NK-92 treated with Interleukin-12 subunit alpha and Interleukin-12 subunit beta, amount 100 ng/mL, for 24 hours (cell line): Measurements from ENCODE around the gene HES1.
"Not testable (repeated sequence)": the region's sequence is repeated elsewhere in the genome, so short reads cannot be mapped to it uniquely, and the experiment has no call there.

Source experiments
- DNase-seq: peaks from one replicate; lab custom pipeline; 2025; lab: John Stamatoyannopoulos, UW

HES1 gene

DNA sequence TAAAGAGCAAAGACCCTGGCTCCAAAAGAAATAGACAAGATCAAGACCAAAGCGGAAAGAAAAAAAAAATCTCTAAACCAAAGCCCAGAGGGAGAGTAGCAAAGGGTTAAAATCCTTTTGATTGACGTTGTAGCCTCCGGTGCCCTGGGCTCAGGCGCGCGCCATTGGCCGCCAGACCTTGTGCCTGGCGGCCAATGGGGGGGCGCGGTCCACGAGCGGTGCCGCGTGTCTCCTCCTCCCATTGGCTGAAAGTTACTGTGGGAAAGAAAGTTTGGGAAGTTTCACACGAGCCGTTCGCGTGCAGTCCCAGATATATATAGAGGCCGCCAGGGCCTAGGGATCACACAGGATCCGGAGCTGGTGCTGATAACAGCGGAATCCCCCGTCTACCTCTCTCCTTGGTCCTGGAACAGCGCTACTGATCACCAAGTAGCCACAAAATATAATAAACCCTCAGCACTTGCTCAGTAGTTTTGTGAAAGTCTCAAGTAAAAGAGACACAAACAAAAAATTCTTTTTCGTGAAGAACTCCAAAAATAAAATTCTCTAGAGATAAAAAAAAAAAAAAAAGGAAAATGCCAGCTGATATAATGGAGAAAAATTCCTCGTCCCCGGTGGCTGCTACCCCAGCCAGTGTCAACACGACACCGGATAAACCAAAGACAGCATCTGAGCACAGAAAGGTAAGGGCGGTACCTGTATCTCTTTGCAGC lies at the start of gene HES1:
Gene HES1, plus strand, starts transcription at position 343 of the 713 bp plus-strand sequence. Its CDS starts 233 bp downstream, at position 576.
- DNase-seq = no peak

GRCh38 chr3:194086388-194087075 lies 49.4 kb upstream of the HES1 start:
- no peak for DNase-seq

GRCh38 chr3:194087280-194087679 lies 48.7 kb upstream of the HES1 start:
- no peak for DNase-seq

DNA sequence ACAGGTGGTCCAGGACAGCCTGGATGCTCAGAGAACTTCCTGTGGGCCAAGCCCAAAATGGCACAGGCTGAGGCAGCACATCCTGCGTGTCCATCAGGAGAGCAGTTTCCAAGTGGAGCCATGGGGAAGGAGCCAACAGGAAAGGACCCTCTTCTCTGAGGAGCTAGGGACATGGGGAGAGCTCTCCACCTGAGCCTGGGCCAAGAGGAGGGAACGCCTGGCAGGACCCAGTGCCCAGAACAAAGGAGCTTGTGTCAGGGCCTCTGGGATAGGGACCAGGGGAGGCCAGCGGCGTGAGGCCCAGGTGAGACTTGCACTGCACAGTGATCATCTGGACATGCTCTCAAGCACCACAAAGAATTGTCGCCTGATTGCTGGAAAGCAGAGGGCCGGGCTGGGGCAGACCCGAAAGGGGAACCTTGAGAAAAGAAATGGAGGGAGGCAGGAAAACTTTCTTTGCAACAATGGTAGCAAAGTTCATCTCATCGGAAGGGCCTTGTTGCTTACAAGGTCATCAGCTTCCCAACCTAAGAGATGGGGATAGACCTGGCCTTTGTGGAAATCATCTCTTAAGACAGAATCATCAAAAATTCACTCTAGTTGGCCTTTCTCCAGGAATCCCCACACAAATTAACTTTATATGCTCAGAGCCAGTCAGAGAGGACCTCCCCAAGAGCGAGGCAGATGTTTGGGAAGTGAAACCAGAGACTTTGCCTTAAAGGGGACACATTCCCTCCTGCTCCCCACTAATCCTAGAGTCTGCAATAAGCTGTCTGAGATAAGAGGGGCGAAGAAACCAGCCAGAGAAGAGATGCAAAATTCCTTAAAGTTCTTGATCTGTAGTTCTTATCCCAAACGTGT lies 47.7 kb upstream of the HES1 start:
- DNase-seq = no peak

DNA sequence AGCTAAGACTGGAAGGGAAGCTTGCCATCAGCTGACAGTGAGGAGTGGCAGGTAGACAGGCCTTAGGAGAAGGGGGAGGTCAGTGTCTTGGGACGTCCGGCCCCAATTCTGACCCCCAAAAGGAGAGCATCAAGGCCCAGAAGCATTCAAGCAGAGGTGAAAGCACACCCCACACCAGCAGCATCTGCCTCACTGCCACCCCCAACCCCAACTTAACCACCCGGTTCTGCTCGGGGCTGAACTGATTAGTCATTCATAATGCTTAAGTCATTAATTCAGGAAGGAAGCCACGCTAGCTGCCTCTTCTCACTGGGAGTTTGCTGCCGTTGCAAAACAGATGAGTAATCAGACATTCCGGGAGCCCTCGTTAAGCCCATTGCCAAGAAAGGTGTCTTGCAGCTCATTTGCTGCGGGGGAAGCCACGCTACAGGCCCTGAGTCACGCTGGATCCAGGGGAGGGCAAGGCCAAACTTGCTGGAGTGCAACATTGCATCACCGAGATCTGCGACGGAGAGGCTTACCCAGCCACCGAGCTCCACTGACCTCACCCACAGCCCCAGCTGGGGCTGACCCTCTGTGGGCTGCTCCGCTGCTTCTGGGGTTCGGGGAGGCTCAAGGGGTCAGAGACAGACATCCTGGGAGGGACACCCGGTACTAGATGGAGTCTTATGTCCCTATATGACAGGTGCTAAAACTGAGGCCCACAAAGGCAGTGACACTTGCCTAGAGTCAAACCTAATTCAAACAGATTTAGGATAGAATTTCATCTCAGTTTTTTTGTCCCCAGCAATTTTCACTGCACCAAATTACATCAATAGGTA lies 46.4 kb upstream of the HES1 start:
- DNase-seq = peak; percentile 66

DNA sequence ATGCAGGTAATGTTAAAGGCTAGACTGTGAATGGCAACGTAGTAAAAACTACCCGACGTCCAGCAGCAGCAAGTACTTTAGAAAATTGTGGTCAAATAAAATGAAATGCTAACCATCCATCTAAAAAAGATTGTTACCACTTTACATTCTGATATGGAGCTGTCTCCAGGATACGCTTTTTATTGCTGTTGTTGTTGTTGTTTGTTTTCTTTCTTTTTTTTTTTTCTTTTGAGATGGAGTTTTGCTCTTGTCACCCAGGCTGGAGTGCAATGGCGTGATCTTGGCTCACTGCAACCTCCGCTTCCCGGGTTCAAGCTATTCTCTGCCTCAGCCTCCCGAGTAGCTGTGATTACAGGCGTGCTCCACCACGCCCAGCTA lies 45.8 kb upstream of the HES1 start:
- DNase-seq = not testable (repeated sequence)

DNA sequence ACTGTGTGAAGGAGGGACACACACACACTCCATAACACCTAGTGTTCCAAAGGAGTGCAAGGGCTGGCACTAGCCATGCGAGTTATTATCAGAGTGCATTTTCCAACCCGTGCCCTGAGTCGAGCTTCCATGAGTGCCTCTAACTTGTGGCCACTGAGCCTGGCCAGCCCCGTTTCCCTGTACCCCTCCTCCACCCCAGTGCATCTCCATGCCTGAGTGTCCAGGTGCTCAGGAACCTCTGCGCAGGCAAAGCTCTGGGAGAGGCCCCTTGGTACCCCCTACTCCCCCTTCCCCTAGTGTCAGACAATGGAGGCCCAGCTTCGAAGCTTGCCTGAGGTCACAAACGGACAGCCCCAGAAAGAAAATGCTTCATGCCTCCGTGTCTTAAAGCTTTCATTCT lies 45.2 kb upstream of the HES1 start:
- DNase-seq = no peak

GRCh38 chr3:194091141-194091540 lies 44.8 kb upstream of the HES1 start:
- no peak for DNase-seq

- DNase-seq = not testable (repeated sequence)
Measured at GRCh38 chr3:194091897-194092296, 44.1 kb upstream of the HES1 start.

GRCh38 chr3:194092881-194093301 lies 43.1 kb upstream of the HES1 start:
- DNase-seq = no peak

- DNase-seq = no peak
Measured at GRCh38 chr3:194093842-194094241, 42.1 kb upstream of the HES1 start.

GRCh38 chr3:194095464-194095863 lies 40.5 kb upstream of the HES1 start:
- no peak for DNase-seq

- no peak for DNase-seq
Measured at GRCh38 chr3:194095902-194096301, 40.0 kb upstream of the HES1 start.

DNA sequence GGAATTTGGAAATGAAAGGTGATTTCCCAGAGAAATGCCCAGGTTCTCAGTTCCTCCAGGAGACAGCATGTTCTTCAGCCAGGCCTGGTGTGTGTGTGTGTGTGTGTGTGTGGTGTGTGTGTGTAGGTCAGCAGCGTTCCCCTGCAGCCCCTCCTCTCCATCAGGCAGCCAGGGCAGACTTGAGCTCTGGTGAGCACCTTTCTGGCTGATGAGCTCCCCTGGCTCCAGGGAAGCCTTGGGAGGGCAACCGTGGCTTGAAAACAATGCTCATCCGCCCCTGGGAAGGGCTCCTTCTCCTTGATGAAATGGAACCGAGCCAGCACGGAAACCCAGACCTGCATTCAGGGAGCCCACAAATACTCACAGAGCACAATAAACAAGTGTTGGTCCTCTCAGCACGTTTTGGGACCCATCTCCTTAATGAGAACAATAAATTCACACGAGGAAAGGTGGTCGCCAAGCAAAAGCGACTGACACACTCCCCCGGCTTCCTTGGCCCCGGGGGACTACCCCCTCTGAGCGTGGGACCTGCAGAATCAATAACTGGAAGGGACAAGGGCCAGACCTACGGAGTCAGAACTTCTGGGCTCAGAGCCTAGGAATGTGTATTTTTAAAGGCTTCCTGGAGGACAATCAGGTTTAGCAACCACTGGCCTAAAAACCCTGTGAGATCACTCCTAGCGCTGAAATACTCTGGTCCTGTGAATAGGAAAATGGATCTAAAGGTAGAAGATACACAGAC lies 38.6 kb upstream of the HES1 start:
- no peak for DNase-seq

DNA sequence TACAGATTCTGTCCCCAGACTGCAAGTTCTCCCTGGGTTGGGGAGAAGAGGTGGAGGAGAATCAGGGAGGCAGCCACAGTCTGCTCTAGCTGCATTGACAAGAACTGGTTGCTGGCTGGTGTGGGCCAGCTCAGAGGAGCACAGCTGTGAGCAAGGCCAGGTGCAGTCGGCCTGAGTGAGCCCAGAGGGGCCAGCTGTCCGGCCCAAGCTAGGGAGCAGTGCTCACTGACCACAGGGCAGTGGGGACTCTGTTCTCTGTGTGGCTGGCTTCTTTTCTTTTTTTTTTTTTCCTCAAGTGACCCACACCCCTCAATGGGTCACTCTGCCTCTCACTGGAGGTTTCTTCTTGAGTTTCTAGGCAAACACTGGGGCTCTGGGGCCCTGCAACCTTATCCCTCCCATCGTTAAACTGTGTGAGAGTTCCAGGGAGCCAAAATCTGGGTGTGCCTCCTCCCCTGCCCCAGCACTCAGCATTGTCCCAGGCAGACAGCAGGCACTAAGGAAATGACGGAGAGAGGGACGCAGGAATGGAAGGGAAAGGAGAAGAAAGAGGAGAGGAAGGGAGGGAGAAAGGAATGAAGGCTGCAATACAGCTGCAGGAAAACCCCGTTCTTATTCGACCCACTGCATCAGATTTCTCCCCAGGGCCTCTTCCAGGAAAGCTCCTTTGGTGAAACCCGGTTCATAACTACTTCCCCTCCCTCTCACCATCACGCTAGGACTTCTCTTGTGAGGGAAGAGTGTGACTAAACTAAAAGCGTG lies 37.7 kb upstream of the HES1 start:
- no peak for DNase-seq

DNA sequence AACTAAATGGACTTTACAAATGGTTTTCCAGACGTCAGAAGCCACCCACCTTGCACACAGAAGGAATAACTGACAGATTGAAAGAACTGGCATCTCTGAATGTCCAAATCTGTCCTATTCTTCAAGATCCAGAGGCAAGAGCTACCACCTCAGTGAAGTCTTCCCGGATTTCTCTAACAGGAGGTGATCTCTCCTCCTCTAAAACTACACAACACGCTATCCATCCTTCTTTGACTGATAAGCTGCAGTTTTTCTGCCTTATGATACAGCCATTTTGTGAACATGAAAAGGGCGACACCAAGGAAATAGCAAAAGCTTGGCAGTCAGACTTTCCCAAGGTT lies 37.1 kb upstream of the HES1 start:
- DNase-seq = no peak

GRCh38 chr3:194099215-194099614 lies 36.7 kb upstream of the HES1 start:
- DNase-seq = no peak

DNA sequence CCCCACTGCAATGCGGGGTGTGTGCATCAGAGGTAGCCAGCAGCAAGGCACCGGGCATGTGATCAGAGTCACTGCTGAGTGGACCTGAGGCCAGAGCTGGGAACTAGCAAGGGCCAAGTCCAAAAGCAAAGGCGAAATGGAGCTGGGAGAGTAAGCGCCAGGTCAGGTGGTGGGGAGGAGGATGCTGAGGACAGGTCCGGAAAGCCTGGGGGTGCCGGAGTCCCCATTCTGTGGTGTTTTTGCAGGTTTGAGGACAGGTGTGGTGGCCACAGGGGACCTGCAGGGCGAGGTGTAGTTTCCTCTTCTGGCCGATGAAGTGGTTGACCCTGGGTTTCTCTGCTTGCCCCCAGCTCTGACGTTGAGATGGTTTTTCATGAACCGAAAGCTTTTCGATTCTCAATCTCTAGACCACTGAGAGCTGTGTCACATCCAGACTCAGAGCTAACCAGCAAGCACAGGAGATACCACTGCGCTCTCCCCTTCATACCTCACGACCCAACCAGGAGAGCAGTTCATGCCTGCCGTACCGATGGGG lies 35.0 kb upstream of the HES1 start:
- DNase-seq = no peak

GRCh38 chr3:194101592-194102432 lies 34.1 kb upstream of the HES1 start:
- DNase-seq = no peak
